NCI-H774 (cell line): Measurements from ENCODE around the gene EEF1AKMT3.

ENCODE experiments used
- DNase-seq: peaks from one replicate; lab custom pipeline; 2025; lab: John Stamatoyannopoulos, UW

EEF1AKMT3 gene

DNA sequence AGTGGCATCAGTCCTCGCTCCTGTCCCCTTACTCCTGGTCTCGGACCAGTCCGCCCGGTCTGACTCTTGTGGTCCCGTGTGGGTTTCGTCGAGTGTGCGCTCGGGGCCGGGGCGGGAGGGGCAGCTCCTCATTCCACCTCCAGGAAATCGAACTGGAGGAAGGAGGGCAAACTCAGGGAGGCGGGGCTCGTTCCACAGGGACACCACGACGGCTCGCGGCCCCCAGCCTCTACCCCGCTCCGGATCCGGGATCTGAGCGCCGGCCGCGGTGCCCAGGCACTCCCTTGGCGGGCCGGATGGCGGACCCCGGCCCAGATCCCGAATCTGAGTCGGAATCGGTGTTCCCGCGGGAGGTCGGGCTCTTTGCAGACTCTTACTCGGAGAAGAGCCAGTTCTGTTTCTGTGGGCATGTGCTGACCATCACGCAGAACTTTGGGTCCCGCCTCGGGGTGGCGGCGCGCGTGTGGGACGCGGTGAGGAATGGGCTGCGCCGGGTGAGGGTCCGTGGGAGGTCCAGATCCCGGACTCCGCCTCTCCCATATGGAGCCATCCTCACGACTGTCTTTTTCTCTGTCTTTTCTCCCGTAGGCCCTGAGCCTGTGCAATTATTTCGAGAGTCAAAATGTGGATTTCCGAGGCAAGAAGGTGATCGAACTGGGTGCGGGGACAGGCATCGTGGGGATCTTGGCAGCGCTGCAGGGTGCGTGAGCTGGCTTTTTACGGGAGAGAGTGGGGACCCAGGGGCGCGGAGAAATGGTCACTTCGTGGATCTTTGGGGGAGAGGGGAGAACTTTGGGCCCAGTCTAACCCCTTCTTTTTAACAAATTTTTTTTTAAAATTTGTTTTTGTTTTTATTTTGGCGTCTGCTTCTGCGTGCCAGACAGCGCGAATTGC, at the start of gene EEF1AKMT3:
TSS of gene EEF1AKMT3 (plus strand) at position 186 of the 894 bp plus-strand sequence. CDS start at position 297, 111 bp downstream.
- DNase-seq = no peak

DNA sequence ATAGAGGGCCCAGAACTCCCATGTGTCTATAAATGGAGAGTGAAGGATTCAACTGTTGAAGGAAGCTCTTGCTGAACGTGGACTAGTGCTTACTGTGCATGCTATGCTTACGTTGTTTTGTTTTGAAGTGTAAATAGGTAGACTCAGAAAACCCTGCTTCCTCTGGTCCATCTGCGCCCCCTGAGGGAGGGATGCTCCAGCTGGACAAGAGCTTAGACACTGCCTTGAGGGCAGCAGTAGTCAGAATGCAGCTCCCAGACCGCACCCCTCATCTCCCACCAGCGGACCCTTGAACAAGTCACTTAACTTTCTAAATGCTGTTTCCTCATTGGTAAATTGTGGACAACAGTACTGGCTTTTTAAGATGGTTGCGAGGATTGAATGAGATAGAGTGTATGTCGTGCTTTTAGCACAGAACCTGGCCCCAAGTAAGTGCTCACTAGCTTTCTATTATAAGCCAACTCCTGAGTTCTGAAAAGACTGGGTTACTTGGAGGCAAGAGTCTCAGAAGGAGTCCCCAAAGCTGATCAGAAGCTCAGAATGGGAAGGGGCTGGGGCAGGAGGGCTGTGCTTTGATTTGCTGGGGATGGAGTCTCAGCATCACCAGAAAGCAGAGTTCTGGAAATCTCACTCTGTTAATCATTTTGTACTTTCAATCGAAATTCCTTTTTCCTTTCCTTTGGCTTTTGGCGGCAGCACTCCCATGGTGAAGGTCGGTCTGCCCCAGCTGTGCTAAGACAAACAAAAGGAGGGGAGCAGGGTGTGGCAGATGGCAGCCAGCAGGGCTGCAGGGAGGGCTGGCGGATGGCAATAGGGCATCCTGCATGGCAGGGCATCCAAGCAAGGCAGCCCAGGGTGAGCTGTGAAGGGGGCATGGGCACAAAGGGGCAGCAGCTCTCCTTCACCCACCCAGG, 49.4 kb upstream of the EEF1AKMT3 start:
- DNase-seq = peak; percentile 11

DNA sequence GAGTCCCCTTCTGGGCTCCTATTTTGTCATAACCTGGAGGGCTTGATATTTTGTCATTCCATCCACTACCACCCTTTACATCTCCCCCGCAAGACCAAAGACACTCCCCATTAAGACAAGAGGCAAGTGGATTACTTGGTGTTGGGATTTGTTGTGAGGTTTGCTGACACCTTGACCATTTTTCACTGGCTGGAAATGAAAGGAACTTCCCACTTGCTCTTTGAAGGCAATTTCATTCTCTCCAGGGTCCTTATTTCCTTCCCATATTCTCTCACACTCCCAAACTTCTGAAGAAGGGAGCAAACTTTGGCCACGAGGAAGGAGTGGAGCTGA, 48.8 kb upstream of the EEF1AKMT3 start:
- no peak for DNase-seq

GRCh38 chr12:57724003-57724935, 48.1 kb upstream of the EEF1AKMT3 start:
- no peak for DNase-seq

DNA sequence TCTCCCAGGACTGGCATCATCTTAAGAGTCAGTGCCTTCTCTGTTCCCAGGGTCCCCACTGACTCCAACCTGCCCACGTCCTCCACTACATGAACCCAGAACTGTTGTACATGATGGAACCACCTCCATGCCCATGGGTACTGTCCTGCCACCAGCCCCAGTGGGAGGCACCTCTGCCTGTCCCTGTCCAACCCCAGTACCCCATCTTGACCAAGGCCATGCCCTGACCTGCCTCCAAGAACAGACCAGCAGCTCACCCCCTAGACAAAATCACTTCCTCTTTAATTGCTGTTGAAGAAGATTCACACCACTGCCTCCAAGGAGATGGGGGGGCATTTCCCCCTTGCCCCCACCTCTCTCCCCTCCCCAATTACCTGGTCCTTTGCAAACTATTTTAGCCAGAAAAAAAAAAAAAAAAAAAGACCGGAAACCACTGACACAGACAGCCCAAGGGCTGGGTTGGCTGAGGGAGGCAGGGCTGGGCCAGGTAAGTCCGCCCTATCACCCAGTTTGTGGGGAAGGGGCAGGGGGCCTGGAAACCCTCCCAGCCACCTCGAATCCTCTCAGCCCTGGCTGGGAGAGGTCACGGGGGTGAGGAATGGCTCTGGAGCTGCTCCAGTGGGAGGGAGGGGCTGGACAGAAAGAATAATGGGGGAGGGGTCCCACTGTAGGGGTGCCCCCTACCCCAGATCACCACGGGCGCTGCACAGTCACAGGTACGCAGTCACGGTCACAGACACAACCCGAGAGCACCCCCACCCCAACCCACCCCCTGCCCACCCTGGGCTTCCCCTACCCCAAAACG, 47.3 kb upstream of the EEF1AKMT3 start:
- DNase-seq = peak; percentile 6

- DNase-seq = no peak
These were observed 46.6 kb upstream of the EEF1AKMT3 start for GRCh38 chr12:57725851-57726150.

GRCh38 chr12:57726151-57726883, 46.1 kb upstream of the EEF1AKMT3 start:
- DNase-seq = peak; percentile 82

GRCh38 chr12:57726884-57727757, 45.3 kb upstream of the EEF1AKMT3 start:
- DNase-seq = no peak

GRCh38 chr12:57727758-57728395, 44.5 kb upstream of the EEF1AKMT3 start:
- DNase-seq = no peak

GRCh38 chr12:57729321-57729844, 43.0 kb upstream of the EEF1AKMT3 start:
- DNase-seq = no peak

DNA sequence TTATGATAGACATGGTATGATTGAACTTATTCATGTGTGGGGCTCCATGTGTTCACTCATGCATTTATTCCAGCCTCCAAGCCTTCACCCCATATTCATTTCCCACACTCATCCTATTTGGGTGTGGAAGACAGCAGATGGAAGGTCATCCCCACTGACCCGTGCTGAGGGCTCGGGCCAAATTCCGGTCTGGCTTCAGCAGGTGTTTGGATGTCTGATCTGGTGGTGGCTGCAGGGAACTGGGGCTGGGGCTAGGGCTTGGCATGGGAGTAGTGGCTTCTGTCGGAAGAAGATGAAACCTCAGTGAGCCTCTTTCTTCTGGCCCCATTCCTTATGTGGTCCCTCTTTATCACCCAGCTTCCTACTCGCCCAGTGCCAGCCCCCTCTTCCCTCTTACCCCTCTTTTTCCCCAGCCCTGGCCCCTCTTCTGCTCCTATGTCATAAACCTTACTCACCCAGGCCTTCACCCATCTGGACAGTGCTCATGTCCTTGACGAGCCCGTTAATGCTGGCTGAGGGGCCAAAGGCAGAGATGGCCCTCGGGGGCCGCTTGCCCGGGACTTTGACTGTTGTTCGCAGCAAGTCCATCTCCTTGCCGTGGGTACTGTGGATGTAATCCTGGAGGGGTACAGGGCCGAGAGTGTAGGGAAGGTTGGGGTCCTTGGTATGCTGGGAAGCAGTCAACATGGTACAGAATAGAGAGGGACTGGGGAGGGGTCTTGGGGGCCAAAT, 41.9 kb upstream of the EEF1AKMT3 start:
- DNase-seq = no peak

GRCh38 chr12:57731411-57732080, 40.9 kb upstream of the EEF1AKMT3 start:
- no peak for DNase-seq

- no peak for DNase-seq
These were observed 40.1 kb upstream of the EEF1AKMT3 start for GRCh38 chr12:57732270-57732669.

GRCh38 chr12:57732726-57733593, 39.5 kb upstream of the EEF1AKMT3 start:
- DNase-seq = no peak

GRCh38 chr12:57733928-57734327, 38.5 kb upstream of the EEF1AKMT3 start:
- DNase-seq = no peak

- no peak for DNase-seq
These were observed 37.8 kb upstream of the EEF1AKMT3 start for GRCh38 chr12:57734591-57734990.
